ENCODE measurements around the gene MED10.

DNA sequence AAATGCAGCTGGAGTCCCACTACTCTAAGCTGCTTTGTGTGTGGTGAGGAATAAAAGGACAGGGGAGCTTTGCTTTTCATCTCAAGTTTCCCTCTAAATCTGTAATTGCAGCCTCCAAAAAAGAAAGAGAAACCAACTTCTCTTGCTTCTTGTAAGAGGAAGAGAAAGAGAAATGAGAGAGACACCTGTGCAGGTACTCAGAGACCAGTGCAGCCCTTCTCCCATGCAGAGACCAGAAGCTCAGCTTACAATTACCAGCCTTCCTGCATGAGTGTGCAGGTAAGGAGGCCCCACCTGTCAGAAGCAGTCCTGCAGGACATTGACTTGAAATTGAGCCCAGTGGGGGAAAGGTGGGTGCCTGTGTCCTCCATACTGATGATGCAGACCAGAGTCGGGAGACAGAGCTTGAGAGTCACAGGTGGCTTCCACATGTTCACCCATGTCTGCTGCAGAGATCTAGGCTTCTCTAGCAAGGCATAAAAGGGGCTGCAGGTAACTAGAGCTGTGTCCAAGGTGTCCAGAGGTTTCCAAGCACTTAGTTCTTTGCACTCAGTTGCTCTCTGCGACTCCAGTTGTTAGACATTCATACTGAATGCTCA, 15.3 kb upstream of the MED10 start:
- TF ChIP-seq, protein P1, sequence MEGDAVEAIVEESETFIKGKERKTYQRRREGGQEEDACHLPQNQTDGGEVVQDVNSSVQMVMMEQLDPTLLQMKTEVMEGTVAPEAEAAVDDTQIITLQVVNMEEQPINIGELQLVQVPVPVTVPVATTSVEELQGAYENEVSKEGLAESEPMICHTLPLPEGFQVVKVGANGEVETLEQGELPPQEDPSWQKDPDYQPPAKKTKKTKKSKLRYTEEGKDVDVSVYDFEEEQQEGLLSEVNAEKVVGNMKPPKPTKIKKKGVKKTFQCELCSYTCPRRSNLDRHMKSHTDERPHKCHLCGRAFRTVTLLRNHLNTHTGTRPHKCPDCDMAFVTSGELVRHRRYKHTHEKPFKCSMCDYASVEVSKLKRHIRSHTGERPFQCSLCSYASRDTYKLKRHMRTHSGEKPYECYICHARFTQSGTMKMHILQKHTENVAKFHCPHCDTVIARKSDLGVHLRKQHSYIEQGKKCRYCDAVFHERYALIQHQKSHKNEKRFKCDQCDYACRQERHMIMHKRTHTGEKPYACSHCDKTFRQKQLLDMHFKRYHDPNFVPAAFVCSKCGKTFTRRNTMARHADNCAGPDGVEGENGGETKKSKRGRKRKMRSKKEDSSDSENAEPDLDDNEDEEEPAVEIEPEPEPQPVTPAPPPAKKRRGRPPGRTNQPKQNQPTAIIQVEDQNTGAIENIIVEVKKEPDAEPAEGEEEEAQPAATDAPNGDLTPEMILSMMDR (IDR thresholded peaks at IDR 0.05; ENCODE audit: low read depth, low read length) = no peak
- TF ChIP-seq POLR2A (IDR thresholded peaks at IDR 0.05; ENCODE audit: extremely low read depth, insufficient read length) (no peak), MYC (IDR thresholded peaks at IDR 0.05; ENCODE audit: low read depth, low read length) (no peak)

Data from NB4 (cell line).